Adipocyte (in vitro differentiated cells): ENCODE measurements around the gene MBD3L2B.
"Not testable (repeated sequence)": the region's sequence is repeated elsewhere in the genome, so short reads cannot be mapped to it uniquely, and the experiment has no call there.

Experiments
- DNase-seq: peaks from one replicate; pipeline ENCODE4 v3.0.0-alpha.2; 2015; ENCODE audit warnings: low read depth
- H3K27me3 ChIP-seq: replicated peaks from 2 replicates; pipeline ENCODE4 v1.7.0; 2013; ENCODE audit warnings: mild to moderate bottlenecking, low read length, moderate library complexity; ENCODE audit not compliant: control insufficient read depth, insufficient read depth
- H3K36me3 ChIP-seq: 2 replicates; pipeline ENCODE4 v1.7.0; 2013; ENCODE audit warnings: low read length, mild to moderate bottlenecking, moderate library complexity; ENCODE audit not compliant: control insufficient read depth, insufficient read depth, severe bottlenecking
- H3K4me1 ChIP-seq: 2 replicates; pipeline ENCODE4 v1.7.0; 2013; ENCODE audit warnings: mild to moderate bottlenecking, low read length, moderate library complexity; ENCODE audit not compliant: control insufficient read depth, insufficient read depth
- H3K4me3 ChIP-seq: 2 replicates; pipeline ENCODE4 v1.7.0; 2013; ENCODE audit warnings: mild to moderate bottlenecking, low read length, moderate library complexity
- H3K9ac ChIP-seq: 2 replicates; pipeline ENCODE4 v1.7.0; 2013; ENCODE audit warnings: mild to moderate bottlenecking, low read length, moderate library complexity
- H3K9me3 ChIP-seq: 2 replicates; pipeline ENCODE4 v1.7.0; 2013; ENCODE audit warnings: mild to moderate bottlenecking, low read length, moderate library complexity; ENCODE audit not compliant: control insufficient read depth

Gene MBD3L2B

DNA sequence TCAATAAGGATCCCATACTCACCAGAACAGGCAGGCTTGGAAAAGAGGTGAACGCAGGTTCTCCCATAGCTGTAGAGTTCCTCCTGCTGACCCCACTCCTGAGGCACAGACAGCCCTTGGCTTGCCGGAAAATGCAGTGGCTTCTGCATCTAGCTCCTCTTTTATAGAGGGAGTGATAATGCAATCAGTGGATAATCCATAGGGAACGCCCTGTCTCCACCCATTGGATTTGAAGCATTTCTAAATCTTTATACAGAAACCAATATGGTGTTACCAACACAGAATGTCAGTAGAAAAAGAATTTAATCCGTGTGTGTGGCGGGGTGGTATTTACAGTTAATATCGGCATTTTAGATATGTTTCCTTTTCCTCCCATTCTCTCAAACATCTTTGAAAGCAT, at the start of gene MBD3L2B:
MBD3L2B (minus strand) TSS at position 101 of the 400 bp plus-strand sequence; CDS start at position 67, 34 bp downstream.
- DNase-seq, H3K4me1 ChIP-seq, H3K9ac ChIP-seq, H3K9me3 ChIP-seq, H3K4me3 ChIP-seq, H3K36me3 ChIP-seq, H3K27me3 ChIP-seq: not testable (repeated sequence)

DNA sequence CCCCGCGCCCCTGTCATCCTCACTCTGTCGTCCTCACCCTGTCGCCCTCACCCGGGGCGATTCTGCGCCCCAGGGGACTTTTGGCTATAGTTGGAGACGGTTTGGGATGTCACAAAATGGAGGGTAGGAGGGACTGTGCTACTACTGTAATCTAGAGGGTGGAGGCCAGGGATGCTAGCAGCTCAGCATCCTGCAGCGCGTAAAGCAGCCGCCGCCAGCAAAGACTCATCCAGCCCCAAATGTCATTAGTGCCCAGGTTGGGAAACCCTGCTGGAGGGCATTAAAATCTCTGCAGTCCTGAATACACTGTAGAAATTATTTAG, 48.6 kb upstream of the MBD3L2B start:
- no peaks in the 10 kb centered on the region for H3K27me3 ChIP-seq
- peaks cover 34% of the 10 kb centered on the region for H3K36me3 ChIP-seq
- peaks cover 3% of the 10 kb centered on the region for H3K9me3 ChIP-seq
- DNase-seq: peak; percentile 27
- H3K4me3 ChIP-seq: peak overlapping the region; percentile 94
- peaks cover 7% of the 10 kb centered on the region for H3K4me1 ChIP-seq
- peak overlapping the region; percentile 93 for H3K9ac ChIP-seq

DNA sequence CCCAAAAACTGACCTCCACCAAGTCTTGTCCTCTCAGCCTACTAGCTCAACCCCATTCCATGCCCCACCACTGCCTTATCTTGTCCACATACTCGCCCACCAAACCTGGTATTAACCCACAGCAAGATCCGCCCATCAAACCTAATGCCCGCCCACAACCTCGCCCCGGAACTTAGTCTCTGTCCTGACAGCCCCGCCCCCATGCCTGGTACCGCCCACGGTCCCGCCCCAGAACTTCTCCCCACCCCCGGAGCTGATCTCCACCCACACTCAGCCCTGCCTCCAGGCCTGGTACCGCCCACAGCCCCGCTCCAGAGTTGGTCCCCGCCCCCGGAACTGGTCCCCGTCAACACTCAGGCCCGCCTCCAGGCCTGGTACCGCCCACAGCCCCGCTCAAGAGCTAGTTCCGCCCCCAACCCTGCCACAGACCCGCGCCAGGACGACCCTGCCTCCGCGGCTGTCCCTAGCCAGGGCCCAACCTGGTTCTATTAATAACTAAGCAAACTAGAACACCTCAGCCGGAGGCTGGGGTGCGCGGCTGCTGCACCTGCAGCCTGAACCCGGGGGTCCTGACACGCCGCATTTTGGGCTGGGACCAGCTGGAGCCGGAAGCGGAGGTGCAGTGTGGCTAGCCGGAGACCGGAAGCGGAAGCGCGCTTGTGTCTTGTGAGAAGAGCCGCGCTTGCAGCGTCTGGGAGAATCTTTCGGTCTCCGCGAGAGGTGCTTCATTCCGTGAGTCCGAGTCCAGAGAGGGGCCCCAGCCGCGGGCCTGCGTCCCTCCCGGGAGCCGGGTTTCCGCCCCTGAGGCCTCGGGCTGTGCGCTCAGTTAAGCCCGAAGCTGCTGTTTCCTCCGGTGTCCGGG, 48.0 kb upstream of the MBD3L2B start, which contains the start of gene ZNF557:
ZNF557 (plus strand) TSS at position 662 of the 862 bp plus-strand sequence. CDS start 5,372 bp downstream, outside the sequence.
- H3K27me3 ChIP-seq: no peaks in the 10 kb centered on the region
- peaks cover 7% of the 10 kb centered on the region for H3K4me1 ChIP-seq
- H3K9me3 ChIP-seq: peaks cover 3% of the 10 kb centered on the region
- H3K9ac ChIP-seq: peak within 1 kb of the TSS; percentile 93
- peaks cover 30% of the 10 kb centered on the region for H3K36me3 ChIP-seq
- DNase-seq: peak; percentile 99
- H3K4me3 ChIP-seq: peak within 1 kb of the TSS; percentile 94

DNA sequence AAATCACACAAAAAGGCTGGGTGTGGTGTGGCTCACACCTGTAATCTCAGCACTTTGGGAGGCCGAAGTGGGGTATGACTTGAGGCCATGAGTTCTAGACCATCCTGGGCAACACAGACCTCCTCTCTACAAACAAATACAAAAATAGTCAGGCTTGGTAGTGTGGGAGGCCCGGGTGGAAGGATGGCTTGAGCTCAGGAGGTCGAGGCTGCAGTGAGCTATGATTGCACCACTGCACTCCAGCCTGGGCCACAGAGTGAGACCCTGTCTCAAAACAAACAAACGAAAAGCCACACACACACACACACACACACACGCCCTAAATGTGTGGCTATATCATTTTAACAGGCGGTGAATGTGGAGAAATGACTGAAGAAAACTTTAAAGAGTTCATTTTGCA, 47.4 kb upstream of the MBD3L2B start:
- H3K4me1 ChIP-seq: peaks cover 7% of the 10 kb centered on the region
- no peak overlapping the region for H3K4me3 ChIP-seq
- DNase-seq: no peak
- peaks cover 3% of the 10 kb centered on the region for H3K9me3 ChIP-seq
- H3K36me3 ChIP-seq: peaks cover 25% of the 10 kb centered on the region
- H3K27me3 ChIP-seq: no peaks in the 10 kb centered on the region
- H3K9ac ChIP-seq: no peak overlapping the region

DNA sequence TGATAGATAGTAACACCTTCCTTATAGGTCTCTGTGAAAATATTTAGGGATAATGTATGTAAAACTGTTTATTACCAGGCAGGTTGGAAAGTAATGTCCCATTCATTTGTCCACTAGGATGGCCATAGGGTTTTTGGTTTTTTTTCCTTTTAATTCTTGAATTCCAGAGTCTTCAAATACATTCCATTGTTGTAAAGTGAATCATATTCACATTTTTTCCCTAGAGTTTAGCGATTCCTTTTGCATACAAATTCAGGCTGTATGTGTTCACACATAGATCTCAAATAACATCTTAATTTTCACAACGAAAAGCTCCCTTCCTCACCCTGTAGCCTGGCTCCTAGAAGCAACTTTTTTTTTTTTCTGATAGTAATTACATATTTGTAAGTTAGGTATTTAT, 46.5 kb upstream of the MBD3L2B start:
- Histone ChIP-seq H3K27me3 (no peaks in the 10 kb centered on the region), H3K4me1 (peaks cover 7% of the 10 kb centered on the region), H3K36me3 (peaks cover 16% of the 10 kb centered on the region), H3K9me3 (peaks cover 3% of the 10 kb centered on the region), H3K4me3 (no peak overlapping the region), H3K9ac (no peak overlapping the region)
- peak; percentile 60 for DNase-seq

DNA sequence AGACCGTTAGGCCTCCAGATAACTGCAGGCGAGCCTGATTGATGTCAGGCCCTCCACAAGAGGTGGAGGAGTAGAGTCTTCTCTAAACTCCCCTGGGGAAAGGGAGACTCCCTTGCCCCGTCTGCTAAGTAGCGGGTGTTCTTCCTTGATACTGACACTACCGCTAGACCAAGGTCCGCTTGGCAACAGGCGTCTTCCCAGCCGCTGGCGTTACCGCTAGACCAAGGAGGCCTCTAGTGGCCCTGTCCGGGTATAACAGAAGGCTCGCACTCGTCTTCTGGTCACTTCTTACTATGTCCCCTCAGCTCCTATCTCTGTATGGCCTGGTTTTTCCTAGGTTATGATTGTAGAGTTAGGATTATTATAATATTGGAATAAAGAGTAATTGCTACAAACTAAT, 45.9 kb upstream of the MBD3L2B start:
- not testable (repeated sequence) for H3K9ac ChIP-seq, H3K36me3 ChIP-seq, H3K4me1 ChIP-seq, H3K9me3 ChIP-seq, H3K27me3 ChIP-seq, H3K4me3 ChIP-seq, DNase-seq

DNA sequence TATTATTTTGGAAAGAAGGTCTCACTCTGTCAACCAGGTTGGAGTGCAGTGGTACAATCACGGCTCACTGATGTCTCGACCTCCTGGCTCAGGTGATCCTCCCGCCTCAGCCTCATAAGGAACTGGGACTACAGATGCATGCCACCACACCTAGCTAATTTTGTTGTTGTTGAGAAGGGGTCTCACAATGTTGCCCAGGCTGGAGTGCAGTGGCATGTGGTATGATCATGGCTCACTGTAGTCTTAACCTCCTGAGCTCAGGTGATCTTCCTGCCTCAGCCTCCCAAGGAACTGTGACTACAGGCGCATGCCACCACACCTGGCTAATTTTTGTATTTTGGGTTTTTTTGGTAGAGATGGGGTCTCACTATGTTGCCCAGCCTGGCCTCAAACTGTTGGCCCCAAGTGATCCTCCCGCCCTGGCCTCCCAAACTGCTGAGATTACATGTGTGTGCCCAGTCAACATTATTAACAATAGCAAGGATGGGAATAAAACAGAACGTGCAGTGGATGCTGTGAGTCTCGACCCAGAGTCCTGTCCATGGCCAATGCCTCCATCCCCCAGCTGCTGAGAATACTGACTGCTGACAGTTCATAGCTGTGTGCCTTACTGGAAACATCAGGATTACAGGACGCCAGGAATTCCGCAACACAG, 42.7 kb upstream of the MBD3L2B start:
- DNase-seq: no peak
- H3K9ac ChIP-seq: no peak overlapping the region
- no peaks in the 10 kb centered on the region for H3K36me3 ChIP-seq
- H3K4me1 ChIP-seq: no peaks in the 10 kb centered on the region
- H3K9me3 ChIP-seq: no peaks in the 10 kb centered on the region
- no peaks in the 10 kb centered on the region for H3K27me3 ChIP-seq
- H3K4me3 ChIP-seq: no peak overlapping the region

DNA sequence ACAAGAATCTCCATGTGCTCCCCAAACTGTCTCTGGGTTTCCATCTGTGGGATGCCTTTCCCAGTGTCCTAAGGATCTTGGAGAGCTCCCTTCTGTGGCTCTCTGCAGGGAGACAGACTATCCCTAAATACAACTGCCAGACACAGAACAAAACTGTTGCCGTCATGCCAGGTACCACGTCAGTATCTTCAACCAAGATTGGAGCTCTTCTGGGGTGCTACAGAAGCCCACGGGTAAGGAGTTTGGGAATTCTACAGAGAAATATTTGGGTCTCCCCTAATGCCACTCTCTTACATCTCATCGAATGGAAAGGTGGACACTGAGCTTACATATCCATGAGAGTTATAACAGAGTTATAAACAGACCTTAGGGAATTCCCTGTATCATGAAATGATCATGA, 42.1 kb upstream of the MBD3L2B start:
- H3K9me3 ChIP-seq: no peaks in the 10 kb centered on the region

DNA sequence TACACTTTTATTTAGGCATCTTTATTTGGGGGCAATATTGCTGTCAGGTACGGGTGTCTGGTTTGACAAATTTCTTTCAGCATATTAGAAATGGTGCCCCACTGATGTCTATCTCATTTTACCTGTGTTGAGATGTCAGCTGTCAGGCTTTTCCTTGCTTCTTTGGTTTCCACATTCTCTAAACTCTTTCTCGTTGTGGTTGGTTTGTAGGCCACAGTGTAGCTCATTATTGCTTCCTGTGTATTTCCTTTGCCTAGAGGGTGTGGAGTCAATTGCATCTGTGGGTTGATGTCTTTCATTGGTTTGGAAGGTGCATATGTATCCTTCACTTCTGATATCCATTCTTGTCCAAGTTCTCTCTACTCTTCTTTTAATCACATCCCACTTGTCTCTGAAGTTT, 38.7 kb upstream of the MBD3L2B start:
- H3K4me1 ChIP-seq, H3K27me3 ChIP-seq, H3K4me3 ChIP-seq, H3K9me3 ChIP-seq, H3K9ac ChIP-seq, DNase-seq, H3K36me3 ChIP-seq: not testable (repeated sequence)

More for the DNA sequence above, 42.1 kb upstream of the MBD3L2B start:
- Histone ChIP-seq H3K36me3 (no peaks in the 10 kb centered on the region), H3K4me1 (no peaks in the 10 kb centered on the region), H3K9ac (no peak overlapping the region), H3K4me3 (no peak overlapping the region), H3K27me3 (no peaks in the 10 kb centered on the region)
- no peak for DNase-seq

DNA sequence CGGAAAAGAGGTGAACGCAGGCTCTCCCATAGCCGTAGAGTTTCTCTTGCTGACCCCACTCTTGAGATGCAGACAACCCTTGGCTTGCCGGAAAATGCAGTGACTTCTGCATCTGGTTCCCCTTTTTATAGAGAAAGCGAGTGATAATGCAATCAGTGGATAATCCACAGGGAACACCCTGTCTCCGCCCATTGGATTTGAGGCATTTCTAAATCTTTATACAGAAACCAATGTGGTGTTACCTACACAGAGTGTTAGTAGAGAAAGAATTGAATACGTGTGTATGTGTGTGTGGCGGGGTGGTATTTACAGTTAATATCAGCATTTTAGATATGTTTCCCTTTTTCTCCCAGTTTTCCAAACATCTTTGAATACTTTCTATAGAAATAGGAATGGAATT, 37.3 kb upstream of the MBD3L2B start, which contains the start of gene MBD3L3:
MBD3L3 (minus strand) TSS at position 101 of the 400 bp plus-strand sequence; CDS start at position 30, 71 bp downstream.
- not testable (repeated sequence) for H3K36me3 ChIP-seq, H3K9me3 ChIP-seq, H3K9ac ChIP-seq, H3K4me3 ChIP-seq, H3K27me3 ChIP-seq, H3K4me1 ChIP-seq, DNase-seq

DNA sequence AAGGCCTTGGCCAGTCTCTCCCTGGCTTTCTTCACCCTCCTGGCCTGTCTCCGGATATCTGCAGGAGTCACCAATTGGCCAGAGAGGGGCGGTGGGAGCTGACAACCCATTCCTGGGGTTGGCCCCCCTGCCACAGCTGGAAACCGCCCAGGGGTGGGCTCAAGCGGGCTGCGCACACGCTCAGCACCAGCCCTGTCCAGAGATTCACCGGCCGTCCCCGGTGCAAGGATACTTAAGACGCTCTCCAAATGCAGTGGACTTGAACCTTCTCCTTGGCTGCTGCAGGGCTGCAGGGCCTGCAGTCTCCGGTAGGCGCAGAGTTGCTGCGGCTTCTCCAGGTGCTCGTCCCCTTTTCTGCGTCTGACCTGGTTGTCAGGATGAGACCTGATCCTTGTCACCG, 35.1 kb upstream of the MBD3L2B start:
- H3K36me3 ChIP-seq, H3K9me3 ChIP-seq, H3K4me3 ChIP-seq, DNase-seq, H3K4me1 ChIP-seq, H3K27me3 ChIP-seq, H3K9ac ChIP-seq: not testable (repeated sequence)
